GM18520 (cell line): ENCODE data around the gene FGD3.
"Not testable (repeated sequence)": the region's sequence is repeated elsewhere in the genome, so short reads cannot be mapped to it uniquely, and the experiment has no call there.

Experiments
- ATAC-seq: cut with Tn5 transposase; IDR thresholded peaks from one replicate; pipeline ENCODE4 v1.9.1; 2021; ENCODE audit not compliant: unreplicated experiment

Gene FGD3

GRCh38 chr9:92976431-92976830, 29.1 kb downstream of the FGD3 start:
- ATAC-seq: no peak

GRCh38 chr9:92977279-92977678, 30.0 kb downstream of the FGD3 start:
- no peak for ATAC-seq

DNA sequence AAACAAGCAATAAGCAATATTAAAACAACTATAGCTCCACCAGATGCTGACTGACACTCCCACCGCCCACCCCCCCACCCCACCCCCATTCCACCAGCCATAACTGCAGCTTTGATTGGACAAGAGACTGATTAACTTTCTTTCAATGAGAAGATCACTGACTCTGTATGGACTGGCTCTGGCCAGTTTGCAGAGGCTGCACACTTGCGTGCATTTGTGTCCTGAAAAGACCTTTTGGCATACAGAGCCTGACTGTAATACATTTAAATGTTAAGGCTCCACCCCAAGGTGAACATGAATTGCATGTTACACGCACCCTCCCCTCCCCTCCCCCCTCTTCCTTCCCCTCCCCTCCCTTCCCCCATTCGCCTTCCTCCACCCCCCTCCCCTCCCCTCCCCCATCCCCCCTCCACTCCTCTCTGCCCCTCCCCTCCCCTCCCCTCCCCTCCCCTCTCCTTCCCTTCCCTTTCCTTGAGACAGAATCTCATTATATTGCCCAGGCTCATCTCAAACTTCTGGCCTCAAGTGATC, 31.1 kb downstream of the FGD3 start:
- no peak for ATAC-seq

DNA sequence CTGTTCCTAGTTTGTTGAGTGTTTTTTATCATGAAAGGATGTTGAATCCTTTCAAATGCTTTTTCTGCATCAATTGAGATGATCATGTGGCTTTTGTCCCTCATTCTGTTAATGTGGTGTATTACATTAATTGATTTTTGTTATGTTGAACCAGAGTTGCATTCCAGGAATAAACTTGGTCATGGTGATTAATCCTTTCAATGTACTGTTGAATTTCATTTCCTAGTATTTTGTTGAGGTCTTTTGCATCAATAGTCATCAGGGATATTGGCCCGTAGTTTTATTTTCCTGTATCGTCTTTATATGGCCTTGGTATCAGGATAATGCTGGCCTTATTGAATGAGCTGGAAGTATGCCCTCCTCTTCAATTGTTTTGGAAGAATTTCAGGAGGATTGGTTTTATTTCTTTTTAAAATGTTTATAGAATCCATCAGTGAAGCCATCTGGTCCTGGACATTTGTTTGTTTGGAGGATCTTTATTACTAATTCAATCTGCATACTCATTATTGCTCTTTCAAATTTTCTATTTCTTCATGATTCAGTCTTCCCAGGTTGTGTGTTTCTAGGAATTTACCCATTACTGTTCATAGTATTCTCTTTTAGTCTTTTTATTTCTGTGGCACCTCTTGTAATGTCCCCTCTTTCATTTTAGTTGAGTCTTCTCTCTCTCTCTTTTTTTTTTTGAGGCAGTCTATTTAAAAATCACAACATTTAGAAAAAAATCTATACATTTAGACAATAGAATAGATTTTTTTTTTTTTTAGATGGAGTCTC, 32.1 kb downstream of the FGD3 start:
- ATAC-seq: no peak

DNA sequence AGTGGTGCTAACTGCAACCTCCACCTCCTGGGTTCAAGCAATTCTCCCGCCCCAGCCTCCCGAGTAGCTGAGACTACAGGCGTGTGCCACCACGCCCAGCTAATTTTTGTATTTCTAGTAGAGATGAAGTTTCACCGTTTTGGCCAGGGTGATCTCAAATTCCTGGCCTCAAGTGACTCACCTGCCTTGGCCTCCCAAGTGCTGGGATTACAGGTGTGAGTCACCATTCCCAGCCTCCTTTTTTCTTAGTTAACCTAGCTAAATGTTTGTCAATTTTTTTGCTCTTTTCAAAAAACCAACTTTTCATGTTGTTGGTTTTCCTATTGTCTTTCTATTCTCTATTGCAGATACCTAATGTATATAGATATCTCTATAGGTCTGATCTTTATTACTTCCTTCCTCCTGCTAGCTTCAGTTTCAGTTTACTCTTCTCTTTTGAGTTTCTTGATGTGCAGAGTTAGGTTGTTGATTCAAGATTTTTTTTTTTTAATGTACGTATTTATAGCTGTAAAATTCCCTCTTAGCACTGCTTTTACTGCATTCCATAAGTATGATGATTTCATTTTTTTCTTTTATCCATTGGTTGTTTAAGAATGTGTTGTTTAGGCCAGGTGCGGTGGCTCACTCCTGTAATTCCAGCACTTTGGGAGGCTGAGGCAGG, 32.9 kb downstream of the FGD3 start:
- no peak for ATAC-seq

GRCh38 chr9:92982130-92982529, 34.8 kb downstream of the FGD3 start:
- ATAC-seq: no peak

DNA sequence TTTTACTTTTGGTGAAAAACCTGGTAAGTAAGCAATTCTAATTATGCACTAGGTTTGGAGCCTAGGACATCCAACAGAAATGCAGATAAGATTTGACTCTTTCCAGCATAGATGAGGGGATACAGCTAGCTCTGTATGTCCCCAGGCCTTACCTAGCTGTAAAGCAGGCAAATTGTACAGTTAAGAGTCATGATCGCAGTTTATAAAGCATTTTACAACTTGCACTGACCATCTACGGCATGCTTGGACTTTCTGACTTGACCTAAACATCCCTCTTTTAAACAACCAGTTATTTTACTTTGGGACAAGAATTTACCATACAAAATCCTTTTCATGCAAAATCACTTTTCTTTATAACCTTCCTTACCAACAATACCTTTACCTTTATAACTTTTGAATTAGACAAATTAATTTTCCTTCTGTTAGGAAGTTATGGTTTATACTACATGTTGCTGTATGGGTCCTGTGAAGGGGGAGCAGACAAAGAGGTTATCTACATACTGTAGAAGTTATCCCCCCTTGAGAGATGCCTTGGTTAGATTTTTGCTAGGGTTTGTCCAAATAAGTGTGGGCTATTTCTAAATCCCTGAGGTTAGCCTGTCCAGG, 36.8 kb downstream of the FGD3 start:
- no peak for ATAC-seq

GRCh38 chr9:92984976-92985375, 37.7 kb downstream of the FGD3 start:
- no peak for ATAC-seq

- no peak for ATAC-seq
Observed at GRCh38 chr9:92986176-92987119, 39.1 kb downstream of the FGD3 start.

DNA sequence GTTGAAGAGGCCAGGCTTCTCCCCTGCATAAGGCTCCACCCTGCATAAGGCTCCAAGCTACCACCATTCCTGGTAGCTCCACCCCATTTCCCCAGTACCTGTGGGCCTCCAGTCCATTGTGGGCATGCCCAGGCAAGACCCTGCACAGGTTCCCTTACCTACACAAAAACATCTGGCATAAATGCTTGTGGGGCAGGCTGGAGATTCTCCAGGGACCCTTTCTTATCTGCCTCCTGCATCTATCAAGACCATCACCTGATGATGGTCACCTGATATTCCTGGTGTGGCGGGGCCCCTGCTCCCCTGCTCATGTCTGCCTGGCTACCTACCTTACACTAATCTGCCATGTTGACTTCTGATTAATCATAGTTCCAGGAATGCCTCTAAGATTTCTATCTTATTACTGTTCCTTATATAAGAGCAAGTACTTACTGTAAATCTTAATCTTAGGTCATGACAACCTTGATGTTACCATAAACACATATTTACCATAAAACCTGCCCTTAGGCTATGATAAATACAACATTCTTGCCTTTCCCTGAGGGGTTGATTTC, 41.0 kb downstream of the FGD3 start:
- ATAC-seq: no peak

DNA sequence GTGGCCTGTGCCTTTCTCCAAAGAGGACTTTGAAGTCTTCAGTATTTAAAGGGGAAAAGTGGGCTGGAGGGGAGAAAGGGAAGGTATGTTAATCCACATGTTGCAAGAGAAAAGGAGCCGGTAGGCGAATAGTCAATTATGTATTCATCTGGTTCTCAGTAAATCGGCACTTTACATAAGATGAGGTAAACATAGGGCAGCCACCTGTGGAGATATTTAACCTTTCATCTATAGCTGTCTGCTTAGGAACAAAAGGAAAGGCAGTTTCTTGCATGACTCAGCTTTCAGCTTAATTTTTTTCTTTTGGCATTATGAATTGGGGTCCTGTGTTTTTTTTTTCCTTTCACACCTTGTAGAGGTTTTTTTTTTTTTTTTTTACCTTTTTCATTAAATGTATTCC, 42.2 kb downstream of the FGD3 start:
- no peak for ATAC-seq

- no peak for ATAC-seq
Observed at GRCh38 chr9:92990461-92990860, 43.1 kb downstream of the FGD3 start.

GRCh38 chr9:92992549-92992948, 45.2 kb downstream of the FGD3 start:
- ATAC-seq: no peak

- not testable (repeated sequence) for ATAC-seq
Observed at GRCh38 chr9:92998871-92999270, 51.5 kb downstream of the FGD3 start.

- ATAC-seq: no peak
Observed at GRCh38 chr9:93001031-93001430, 53.7 kb downstream of the FGD3 start.

DNA sequence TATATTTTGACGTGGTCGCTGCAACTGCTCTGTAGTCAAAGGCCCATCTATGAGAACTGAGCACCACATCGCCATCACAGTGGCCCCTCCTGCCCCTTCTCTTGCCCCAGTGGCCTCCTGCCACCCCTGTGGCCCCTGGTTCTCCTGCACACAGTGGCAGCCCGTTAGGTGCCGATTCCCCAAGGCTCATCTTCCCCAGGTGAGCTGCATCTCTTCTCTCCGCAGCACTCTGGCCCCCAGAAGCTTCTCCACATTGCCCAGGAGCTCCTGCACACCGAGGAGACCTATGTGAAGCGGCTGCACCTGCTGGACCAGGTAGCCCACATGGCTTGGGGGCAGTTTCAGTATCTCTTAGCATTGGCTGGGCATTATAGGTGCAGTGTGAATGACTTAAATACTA, 55.4 kb downstream of the FGD3 start:
- ATAC-seq: no peak

GRCh38 chr9:93003552-93004407, 56.5 kb downstream of the FGD3 start:
- ATAC-seq: no peak

DNA sequence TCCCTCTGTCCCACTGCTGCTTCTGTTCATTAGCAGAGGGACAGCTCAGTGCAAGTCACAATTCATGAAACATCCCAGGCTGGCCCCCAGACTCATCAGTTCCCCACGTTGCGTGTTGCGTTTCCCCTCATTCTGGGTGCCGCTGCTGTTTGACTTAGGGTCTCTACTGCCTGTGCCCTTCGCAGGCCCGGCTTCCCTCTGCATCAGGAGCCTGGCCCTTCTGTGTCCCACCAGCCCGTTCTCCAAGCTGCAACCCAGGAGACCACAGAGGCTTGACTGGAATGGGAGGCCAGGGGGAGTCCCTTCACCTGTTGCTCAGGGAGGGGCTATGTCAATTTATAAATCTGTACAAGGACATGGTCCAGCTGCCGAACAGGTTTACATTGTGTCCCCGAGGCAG, 57.2 kb downstream of the FGD3 start:
- ATAC-seq: no peak

DNA sequence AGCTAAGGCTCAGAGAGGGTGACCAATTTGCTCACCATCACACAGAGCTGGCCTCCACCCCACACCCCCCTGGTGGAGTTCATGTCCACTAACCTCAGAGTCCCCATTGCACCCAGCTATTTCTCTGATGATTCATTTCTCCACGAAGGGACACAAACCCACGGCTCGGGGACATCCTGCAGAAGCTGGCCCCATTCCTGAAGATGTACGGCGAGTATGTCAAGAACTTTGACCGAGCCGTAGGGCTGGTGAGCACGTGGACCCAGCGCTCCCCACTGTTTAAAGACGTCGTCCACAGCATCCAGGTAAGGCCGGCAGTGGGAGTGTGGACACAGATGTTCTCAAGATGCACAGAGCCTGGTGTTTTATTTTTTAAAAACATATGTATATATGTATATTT, 58.6 kb downstream of the FGD3 start:
- ATAC-seq: no peak
